T-helper 9 cell (primary cell): ENCODE measurements around the gene LYRM1.
"Not testable (repeated sequence)": the region's sequence is repeated elsewhere in the genome, so short reads cannot be mapped to it uniquely, and the experiment has no call there.

Experiments used
- DNase-seq: peaks from one replicate; pipeline ENCODE4 v3.0.0-alpha.2; 2020

Gene LYRM1

DNA sequence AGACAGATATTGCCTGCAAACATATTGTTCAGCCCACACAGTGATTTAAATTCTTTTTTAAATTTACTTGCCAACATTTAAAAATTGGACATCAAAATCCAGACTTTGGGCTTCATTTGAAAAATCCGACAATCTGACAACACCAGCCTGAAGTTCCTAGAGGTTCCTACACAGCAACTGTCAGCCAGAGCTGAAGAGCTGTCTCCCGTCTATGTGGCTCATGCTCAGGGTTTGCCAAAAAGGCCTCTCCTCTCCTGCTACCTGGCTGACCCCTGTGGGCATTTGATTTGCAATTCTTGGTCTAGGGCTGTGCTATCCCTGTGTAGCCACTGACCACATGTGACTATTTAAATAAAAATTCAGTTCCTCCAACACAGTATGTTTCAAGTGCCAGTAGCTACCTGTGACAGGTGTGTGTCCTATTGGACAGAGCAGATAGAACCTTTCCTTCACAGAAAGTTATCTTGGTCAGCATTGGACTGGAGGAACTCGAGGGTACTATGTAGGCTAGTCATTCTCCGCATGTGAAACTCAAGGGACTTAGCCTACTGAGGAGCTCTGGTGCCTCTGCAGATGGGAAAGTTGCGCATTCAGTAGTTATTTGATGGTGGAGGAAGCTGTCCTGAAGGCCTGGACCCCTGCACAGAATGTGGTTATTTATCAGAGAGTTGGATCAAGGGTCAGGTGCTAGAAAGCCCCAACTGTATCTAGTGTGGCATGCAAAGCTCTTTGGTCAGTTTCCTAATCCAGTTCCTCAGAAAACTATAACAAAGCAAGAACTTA lies 2.7 kb downstream of the LYRM1 start:
- no peak for DNase-seq

DNA sequence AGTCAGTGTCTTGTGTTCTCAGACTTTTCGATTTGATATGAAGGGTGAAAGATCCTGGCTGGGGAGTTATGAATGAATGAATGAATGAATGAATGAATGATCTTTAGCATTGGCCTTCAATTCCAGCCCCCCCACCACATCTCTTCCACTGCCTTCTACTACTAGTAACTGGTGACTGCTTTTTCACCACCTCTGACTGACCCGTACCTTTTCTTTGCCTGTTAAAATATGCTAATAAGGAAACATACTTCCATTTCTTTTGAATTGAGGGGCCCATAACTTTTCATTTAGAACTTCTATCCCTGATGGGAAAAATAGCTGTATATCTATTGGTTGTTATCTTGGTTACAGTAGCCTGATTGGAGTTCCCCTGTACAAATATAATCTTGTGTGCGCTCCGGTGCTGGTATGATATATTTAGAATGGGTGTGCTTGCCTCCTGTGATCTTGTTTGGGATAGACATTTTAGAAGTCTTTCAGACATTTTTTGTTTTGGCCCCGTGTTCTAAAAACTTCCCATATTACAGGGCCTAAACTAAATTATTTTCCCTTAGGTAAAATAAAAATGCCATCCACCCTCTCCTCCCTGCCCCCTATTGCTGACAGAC lies 3.4 kb downstream of the LYRM1 start:
- no peak for DNase-seq

DNA sequence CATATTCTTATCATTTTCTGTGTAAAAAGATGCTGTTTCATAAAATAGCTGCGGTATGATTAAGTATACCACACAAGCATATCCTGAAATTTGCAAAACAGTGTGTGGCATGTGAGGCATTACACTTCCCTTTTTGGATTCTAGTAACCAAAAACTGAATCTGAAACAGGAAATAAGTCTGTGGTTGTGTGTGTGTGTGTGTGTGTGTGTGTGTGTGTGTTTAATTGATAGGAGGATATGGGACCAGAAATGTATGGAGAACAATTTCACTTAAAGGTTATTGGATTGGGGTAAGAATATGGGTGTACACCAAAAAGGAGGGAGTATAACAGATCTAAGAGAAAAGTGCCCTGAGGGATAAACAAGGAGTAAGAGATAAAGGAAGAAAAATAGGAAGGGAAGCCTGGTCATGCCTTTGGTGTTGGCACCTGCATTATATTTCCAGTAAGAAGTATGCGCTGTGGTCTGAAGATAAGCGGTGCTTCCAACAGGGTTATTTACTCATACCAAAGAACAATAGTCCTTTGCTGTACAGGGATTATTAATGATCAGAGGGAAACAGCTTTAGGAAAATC lies 4.0 kb downstream of the LYRM1 start:
- no peak for DNase-seq

DNA sequence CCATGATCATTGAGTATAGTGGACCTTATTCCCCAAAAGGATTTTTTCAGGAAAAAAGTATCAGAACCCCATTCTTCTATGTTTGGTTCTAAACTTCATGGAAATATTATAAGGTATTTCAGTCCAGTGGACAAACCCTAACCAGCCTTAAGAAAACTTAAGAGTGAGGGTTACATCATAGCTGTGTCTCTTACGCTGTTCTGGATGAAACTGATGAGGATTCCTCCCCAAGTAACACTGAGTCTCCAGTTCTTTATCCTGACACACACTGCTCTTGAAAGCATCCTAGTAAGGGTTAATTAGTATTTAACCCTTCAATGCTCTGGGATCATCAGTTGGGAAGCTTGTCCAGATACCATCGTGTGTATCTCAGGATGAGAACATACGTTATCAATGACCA lies 5.0 kb downstream of the LYRM1 start:
- DNase-seq: no peak

DNA sequence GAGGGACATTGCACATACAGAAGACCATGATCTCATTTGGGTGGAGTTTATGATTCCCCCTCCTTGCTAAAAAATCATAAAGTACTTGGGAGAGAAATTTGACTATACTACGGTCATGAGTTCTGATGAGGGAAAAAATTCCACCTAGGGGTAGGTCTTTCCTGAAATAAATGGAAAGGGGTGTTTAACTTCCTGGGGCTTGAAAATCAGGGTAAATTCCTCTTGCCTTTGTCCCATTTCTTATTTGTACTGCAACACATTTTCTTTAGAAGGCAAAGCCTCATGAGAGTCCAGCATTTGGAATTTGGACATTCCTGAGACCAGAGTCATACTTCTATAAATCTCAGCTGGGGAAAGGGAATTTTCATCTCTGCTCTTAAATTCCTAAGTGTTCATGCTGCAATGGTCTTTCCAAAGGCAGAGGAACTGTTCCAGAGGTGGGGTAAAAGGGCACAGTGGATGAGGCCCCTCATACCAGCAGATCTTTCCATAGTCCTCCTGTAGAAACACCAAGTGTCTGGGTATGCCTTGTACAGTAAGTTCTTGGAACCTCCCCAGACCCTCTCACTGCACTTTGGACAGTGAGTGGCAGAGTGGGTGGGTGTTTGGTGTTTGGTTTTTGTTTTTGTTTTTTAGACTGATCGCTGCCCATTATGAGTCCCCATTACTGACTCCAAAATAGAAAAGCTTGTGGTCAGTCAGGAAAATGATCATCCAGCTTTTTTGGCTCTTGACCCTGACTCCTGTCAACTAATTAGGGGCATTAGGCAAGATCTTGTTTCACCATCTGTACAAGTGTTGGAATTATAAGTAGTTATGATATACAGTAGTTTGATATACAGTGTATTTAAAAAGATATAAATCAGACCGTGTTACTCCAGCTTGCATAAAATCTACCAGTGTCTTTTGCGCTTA lies 6.0 kb downstream of the LYRM1 start:
- DNase-seq: no peak

DNA sequence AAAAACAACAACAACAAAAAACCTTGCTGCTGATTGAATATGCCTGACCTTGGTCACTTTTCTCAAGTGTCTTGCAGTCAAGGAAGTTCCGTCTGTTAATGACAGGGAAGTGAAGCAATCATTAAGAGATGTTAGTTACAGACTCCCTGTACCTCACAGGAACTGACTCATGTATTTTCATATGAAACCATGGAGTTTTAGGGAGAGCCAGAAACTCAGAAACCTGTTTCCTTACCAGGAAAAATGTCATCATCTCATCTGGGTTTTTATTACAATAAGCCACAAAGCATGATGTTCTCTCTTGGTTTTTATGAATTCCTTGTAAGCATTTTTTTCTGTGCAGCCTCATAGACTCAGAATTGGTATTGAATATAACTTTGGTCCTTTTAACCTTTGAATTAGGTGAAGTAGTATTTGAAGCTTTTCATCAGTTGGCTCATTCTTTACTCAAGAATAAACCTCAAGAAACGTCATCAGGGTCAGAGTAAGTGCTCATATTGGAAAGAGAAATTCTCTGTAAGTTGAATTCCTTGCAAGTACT lies 10.3 kb downstream of the LYRM1 start:
- no peak for DNase-seq

DNA sequence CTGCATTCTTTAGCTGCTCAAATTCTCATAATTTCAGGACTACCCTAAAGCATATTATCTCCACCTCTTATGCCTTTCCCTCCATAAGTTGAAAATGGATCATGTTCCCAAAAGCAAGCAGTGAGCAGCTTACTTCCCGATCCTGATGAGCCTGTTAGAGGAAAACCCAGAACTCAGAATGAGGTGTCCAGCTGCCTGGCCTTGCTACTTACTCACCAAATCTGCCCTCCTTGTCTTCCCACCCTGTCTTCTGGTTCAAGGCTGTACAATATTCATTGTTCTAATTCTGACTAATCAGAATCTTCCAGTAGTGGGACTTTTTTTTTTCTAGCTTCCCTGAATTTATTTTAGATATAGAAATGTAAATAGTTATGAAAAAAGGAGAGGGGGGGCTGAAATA lies 10.8 kb downstream of the LYRM1 start:
- no peak for DNase-seq

DNA sequence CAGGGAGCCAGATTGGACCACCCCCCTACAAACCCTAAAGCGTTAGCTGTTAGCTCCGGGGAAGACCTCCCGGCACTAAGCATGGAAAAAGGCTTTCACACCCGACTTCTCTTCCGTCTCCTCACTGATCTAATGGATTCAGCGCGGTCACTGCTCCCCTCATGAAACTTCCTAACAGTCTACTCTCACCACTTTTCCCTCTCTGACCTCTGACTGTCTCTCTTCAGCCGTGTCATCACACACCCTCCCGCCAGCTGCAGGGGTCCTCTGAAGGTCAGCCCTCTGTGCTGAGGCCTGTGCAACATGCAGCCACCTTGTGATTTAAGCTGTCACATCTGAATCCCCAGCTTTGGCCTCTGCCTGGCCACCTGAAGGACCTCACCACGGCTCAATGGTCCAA lies 15.7 kb downstream of the LYRM1 start:
- DNase-seq: no peak

DNA sequence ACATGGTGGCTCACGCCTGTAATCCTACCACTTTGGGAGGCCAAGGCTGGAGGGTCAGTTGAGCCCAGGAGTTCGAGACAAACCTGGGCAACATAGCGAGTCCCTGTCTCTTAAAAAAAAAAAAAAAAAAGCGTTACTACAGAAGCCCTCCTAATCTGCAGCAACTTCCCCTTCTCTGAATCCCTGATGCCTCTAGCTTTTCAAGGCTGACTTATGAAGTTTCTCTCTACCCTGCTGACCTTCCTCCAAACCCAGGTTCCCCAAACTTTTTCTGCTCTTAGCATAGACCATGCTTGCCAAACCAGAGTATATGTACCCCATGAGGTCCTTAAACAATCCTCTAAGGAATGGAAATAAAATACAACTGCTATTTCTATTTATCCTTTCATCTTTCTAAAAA lies 16.4 kb downstream of the LYRM1 start:
- no peak for DNase-seq

DNA sequence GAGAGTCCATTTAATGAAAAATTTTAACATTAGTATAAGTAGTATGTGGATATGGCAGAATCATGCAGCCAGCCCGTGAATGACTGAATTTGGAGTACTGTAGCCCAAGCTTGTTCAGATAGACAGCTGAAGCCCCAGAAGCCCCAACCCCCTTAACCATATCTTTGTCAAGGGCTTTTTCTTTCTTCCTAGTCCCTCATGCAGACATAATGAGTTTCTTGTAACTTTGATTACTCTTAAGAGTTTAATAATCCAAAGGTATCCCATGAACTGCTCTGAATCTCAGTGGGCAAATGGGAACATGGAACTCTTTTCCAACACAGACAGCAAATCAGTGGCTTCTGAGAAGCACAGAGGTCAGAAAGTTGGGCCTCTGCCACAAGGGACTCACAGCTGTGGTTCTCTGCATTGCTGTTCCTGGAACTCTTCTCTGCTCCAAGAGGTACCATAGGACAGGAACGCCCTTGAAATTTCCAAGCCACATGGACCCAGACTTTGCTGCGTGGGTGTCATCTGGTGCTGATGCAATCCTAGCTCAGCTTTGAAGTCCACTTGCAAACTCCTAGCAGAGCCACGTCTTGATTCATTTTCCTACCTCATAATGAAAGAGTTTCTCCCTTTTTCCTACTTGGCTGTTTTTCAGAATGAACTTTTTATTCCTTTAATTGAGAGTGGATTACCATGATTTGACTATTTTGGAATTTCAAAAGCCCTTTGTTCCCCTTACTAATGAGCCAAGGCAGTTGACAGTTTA lies 18.1 kb downstream of the LYRM1 start:
- DNase-seq: no peak

DNA sequence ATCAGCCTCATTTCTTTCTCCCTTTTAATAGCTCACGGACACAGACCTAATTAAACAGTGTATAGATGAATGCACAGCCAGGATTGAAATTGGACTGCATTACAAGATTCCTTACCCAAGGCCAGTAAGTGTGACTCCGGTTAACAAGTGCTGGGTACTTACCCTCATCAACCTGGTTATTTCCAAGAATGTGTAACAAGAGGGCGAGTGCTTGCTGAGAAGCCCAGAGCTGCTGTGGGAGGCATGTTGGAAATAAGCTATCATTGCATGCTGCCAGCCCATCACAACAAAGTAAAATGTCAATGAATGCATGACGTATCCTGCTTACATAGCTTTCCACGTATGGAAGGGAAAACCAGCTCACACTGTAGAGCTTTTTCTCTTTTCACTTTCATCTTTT lies 19.5 kb downstream of the LYRM1 start:
- DNase-seq: no peak

DNA sequence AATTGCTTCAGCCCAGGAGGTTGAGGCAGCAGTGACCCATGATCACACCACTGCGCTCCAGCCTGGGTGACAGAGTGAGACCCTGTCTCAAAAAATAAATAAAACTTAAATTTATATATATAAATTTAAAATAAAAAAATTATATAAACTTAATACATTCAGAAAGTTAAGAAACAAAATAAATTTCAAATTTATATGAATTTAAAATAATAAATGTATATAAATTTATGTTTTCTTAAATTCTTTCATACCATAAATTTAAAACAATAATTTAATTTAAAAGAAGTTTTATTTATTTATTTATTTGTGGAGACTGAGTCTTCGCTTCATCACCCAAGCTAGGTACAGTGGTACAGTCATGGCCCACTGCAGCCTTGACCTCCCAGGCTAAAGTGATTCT lies 20.2 kb downstream of the LYRM1 start:
- no peak for DNase-seq

DNA sequence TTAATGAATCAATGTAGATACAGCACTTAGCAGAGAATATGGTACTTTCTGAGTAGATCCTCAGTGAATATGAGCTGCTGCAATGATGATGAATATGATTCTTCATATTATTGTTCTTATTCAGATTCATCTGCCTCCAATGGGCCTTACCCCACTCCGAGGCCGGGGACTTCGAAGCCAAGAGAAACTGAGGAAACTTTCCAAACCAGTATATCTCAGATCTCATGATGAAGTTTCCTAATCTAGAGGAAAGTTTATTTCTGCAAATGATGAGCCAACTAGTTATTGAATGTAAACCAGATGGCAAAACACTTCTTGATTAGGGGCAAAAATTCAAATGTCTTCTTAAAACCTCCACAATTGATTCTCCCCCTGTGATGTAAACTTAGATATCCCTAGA lies 23.3 kb downstream of the LYRM1 start:
- no peak for DNase-seq

DNA sequence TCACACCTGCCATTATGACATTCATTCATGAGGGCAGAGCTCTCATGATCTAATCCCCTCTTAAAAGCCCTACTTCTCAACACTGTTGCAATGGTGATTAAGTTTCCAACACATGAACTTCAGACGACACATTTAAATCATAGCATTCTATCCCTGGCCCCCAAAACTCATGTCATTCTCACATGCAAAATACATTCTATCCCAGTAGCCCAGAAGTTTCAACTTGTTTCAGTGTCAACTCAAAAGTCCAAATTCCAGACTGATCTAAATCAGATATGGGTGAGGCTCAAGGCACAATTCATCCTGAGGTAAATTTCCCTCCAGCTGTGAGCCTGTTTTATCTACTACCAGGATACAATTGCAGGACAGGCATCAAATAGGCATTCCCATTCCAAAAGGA lies 25.2 kb downstream of the LYRM1 start:
- no peak for DNase-seq

DNA sequence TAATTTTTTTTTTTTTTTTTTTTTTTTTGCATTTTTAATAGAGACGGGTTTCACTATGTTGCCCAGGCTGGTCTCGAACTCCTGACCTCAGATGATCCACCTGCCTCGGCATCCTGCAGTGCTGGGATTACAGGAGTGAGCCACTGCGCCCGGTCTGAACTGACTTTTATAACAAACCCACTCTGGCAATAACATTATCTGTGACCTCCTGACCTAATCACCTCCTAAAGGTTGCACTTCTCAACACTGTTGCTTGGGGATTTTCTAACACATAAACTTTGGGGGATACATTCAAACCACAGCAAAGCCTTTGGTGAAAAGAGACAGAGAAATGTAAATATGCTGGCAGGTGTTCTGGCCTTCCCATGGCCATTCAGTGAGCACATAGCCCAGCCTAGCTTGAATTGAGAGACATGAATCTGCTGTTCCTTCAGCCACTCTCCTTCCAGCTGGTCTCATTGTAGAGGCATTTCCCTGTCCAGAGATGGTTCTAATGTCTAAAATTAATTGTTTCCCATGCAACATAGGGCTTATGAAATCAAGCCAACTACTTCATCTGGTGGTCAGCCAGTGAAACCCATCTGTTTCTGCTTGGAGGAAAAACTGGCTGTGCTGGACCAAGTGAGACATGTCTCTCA lies 28.3 kb downstream of the LYRM1 start:
- DNase-seq: no peak

DNA sequence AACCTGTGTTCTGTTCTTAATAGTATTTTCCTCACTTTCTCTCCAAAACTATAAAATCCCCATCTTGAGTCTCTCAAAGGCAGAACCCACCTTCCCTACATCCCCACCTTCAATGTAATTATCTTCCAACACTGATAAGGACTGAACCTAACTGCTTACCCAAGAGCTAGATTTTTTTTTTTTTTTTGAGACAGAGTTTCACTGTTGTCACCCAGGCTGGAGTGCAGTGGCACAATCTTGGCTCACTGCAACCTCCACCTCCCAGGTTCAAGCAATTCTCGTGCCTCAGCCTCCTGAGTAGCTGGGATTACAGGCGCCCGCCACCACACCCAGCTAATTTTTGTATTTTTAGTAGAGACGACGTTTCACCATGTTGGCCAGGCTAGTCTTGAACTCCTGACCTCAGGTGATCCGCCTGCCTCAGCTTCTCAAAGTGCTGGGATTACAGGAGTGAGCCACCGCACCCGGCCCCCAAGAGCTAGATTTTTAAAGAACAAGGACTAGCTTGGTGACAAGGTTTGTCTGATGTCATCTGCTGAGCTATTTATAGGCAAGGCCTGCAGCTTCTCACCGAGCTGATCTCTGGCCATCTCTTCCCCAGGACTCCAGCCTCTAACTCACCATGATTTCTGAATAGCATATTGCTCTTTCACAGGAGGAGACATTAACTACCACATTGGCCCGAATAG lies 29.2 kb downstream of the LYRM1 start:
- DNase-seq: not testable (repeated sequence)

DNA sequence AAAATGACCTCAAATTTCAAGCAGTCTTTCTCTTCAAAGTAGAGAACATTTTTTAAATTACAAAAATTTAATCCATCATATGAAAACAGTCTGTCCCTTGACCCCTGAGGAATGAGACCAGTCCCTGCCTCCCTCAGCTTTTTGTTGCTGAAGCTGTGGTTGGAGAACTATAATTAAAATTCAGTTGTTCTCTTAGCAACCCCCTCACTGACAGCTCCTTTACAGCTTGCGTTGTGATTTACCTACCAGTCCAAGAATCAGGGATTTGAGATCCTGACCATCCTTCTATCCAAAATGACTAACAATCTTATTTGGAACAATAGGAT lies 29.8 kb downstream of the LYRM1 start:
- DNase-seq: no peak

DNA sequence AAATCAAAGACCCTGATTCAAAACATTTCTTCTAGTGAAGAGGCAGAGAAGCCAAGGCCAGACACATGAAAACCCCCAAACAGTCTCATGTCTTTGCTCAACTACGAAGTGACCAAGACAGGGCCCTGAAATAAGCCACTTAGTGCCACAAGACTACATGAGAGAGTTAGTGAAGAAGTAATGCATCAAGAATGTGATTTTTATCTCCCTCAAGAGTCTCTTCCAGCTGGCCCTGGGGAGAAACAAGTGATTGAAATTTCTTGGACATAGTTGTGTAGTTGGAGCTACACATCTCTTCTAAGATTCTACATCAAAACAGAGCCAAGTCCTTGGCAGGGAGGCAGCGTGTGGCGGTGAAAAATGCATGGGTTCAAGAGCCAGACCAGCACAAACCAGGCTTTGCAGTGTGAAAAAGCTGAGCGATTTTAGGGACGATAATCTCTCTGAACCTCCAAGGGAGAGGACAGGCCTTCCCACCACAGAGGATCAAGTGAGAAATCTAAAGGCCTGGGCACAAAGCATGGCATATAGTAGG lies 30.6 kb downstream of the LYRM1 start:
- DNase-seq: no peak

DNA sequence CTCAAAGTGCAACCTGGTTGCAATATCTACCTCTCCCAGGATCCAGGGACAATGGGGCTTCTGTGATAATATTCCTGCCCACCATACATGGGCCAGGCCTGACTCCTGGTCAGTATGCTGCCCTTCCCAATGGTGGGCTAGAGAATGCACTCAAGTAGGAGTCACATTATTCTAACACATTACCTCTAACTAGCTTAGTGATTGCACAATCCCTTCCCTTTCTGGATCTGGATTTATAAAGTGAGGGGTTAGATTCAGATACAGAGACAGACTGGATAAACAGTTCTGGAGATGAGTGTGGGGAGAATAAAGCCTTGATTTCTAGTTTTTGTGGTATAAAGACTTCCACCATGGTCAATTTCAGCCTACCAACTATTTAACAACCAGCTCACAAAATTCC lies 33.0 kb downstream of the LYRM1 start:
- no peak for DNase-seq

DNA sequence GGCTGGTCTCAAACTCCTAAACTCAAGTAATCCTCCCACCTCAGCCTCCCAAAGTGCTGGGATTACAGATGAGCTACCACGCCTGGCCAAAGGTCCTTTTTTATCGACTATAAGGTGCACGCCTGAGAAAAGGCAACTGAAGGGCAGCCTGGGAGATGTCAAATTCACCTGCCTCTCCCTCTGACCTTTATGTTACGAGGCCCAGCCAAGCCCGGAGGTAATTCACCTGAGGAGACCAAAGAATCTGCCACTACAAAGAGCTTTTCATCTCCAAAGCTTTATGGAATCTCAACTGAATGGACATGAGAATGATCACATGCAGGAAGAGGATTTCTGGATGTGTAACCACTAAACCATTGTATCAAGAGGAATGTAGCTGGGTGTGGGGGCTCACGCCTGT lies 37.2 kb downstream of the LYRM1 start:
- no peak for DNase-seq

DNA sequence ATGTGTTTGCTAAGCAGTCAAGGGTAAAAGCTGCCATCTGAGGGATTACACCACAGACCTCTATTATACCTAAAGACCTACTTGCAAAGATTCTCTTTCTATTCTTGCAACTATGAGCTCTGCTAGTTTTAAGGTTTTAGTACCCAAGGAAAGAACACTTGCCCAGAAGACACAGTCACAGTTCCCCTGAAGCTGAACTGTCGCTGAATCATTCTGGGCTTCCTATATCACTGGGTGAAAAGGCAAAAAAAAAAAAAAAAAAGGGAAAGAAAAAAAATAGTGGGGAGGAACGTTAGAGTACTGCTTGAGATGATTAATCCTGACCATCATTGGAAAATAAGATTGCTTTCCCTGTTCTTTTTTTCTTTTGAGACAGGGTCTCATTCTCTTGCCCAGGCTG lies 37.9 kb downstream of the LYRM1 start:
- DNase-seq: no peak
